H1 (cell line): Measurements from ENCODE around the gene GATB.

ENCODE experiments used
- CTCF ChIP-seq, 3 experiments: IDR thresholded peaks; 1 replicate in 2 of 3; 2 replicates in 1 of 3; pipeline versions ENCODE4 v1.5.1 to v1.6.1; 2011; ENCODE audit warnings: low read length in 3 of 3, mild to moderate bottlenecking in 3 of 3, inconsistent platforms in 2 of 3, low read depth in 1 of 3, moderate library complexity in 1 of 3; ENCODE audit not compliant: insufficient read depth in 1 of 3; ENCODE audit errors: control extremely low read depth in 1 of 3
- EZH2 ChIP-seq: fragments of 200-600 bp; sonication (generic); IDR thresholded peaks from 2 replicates; pipeline ENCODE4 v1.7.1; 2012; ENCODE audit warnings: low read depth, mild to moderate bottlenecking, moderate library complexity, low read length, inconsistent platforms; ENCODE audit not compliant: severe bottlenecking
- PHF8 ChIP-seq: fragments of 200-600 bp; sonication (generic); conservative IDR thresholded peaks from 2 replicates; pipeline ENCODE4 v1.7.1; 2012; ENCODE audit warnings: low read depth, mild to moderate bottlenecking, inconsistent platforms, low read length, moderate library complexity
- POLR2AphosphoS5 ChIP-seq: IDR thresholded peaks from 2 replicates; pipeline ENCODE4 v1.6.1; 2011; ENCODE audit warnings: low read depth, low read length
- SIN3A ChIP-seq, 2 experiments: IDR thresholded peaks in 1 of 2; conservative IDR thresholded peaks in 1 of 2; 2 replicates each; pipeline ENCODE4 v1.6.1; 2011 to 2012; ENCODE audit warnings: low read length in 2 of 2, improper control_type of control experiment in 1 of 2, low read depth in 1 of 2, mild to moderate bottlenecking in 1 of 2
- TAF7 ChIP-seq: optimal IDR thresholded peaks from 2 replicates; pipeline ENCODE3; 2011; ENCODE audit warnings: low read depth, mild to moderate bottlenecking, inconsistent platforms, low read length, moderate library complexity, borderline replicate concordance
- USF2 ChIP-seq: IDR thresholded peaks from 2 replicates; pipeline ENCODE4 v1.6.1; 2011; ENCODE audit warnings: low read length, improper control_type of control experiment
- YY1 ChIP-seq: IDR thresholded peaks from 2 replicates; pipeline ENCODE4 v1.6.1; 2011; ENCODE audit warnings: low read depth, mild to moderate bottlenecking, low read length

- TF ChIP-seq EZH2 (no peak), CTCF (IDR thresholded peaks at IDR 0.05; ENCODE audit: control extremely low read depth in 1 of 3, insufficient read depth in 1 of 3, low read depth in 1 of 3, low read length in 3 of 3) (no peak), SIN3A (conservative IDR thresholded peaks at IDR 0.05 in 1 of 2, IDR thresholded peaks at IDR 0.05 in 1 of 2; ENCODE audit: low read depth in 1 of 2, low read length in 2 of 2) (no peak), PHF8 (no peak), TAF7 (no peak), YY1 (no peak), USF2 (no peak), POLR2AphosphoS5 (no peak)
These were observed 58.6 kb downstream of the GATB start for GRCh38 chr4:151702256-151702655.
